ENCODE data around the gene GSDMA. TPM values are rescaled to one million over a fixed set of nuclear protein-coding genes. Genes with fewer than 3 reads are reported as not detected.
A peak's percentile ranks its signal among the peaks of the same experiment; 100 is the strongest.

Gene GSDMA
- total and polyA plus RNA-seq, 2 donors from 2014 or later = 0.47 to 0.80 TPM

DNA sequence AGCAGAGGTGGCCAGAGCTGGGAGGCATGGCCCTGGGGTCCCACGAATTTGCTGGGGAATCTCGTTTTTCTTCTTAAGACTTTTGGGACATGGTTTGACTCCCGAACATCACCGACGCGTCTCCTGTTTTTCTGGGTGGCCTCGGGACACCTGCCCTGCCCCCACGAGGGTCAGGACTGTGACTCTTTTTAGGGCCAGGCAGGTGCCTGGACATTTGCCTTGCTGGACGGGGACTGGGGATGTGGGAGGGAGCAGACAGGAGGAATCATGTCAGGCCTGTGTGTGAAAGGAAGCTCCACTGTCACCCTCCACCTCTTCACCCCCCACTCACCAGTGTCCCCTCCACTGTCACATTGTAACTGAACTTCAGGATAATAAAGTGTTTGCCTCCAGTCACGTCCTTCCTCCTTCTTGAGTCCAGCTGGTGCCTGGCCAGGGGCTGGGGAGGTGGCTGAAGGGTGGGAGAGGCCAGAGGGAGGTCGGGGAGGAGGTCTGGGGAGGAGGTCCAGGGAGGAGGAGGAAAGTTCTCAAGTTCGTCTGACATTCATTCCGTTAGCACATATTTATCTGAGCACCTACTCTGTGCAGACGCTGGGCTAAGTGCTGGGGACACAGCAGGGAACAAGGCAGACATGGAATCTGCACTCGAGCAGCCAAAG, 54.7 kb downstream of the GSDMA start:
- H3K9ac ChIP-seq (ENCODE audit: low read length in 3 of 3) = no peak overlapping the region
- H3K27ac ChIP-seq (ENCODE audit: low read depth in 2 of 2, low read length in 2 of 2) = peak overlapping the region in 1 of 2 donors; percentile 7
- intact Hi-C loops (cut with DNase I) = loop anchor here (10.0 kb wide), 2 partner anchors 147 to 267 kb away; partner anchors contain the start of gene CDC6
- H3K4me3 ChIP-seq (ENCODE audit: low read length in 3 of 3) = no peak overlapping the region
- no peaks in the 10 kb centered on the region for H3K9me3 ChIP-seq (ENCODE audit: control insufficient read depth in 2 of 3, insufficient read depth in 1 of 3, low read length in 3 of 3)
- TF ChIP-seq, protein P1, sequence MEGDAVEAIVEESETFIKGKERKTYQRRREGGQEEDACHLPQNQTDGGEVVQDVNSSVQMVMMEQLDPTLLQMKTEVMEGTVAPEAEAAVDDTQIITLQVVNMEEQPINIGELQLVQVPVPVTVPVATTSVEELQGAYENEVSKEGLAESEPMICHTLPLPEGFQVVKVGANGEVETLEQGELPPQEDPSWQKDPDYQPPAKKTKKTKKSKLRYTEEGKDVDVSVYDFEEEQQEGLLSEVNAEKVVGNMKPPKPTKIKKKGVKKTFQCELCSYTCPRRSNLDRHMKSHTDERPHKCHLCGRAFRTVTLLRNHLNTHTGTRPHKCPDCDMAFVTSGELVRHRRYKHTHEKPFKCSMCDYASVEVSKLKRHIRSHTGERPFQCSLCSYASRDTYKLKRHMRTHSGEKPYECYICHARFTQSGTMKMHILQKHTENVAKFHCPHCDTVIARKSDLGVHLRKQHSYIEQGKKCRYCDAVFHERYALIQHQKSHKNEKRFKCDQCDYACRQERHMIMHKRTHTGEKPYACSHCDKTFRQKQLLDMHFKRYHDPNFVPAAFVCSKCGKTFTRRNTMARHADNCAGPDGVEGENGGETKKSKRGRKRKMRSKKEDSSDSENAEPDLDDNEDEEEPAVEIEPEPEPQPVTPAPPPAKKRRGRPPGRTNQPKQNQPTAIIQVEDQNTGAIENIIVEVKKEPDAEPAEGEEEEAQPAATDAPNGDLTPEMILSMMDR (IDR thresholded peaks at IDR 0.05; ENCODE audit: borderline replicate concordance, extremely low read depth, insufficient read depth) = no peak
- H3K36me3 ChIP-seq (ENCODE audit: control insufficient read depth in 2 of 3, insufficient read depth in 3 of 3, low read length in 3 of 3) = peaks cover 0 to 8% (median 6%) of the 10 kb centered on the region in 3 donors
- FAIRE-seq (no peak), DNase-seq (peak in 1 of 5 donors; percentile 32)
- no peaks in the 10 kb centered on the region for H3K27me3 ChIP-seq (ENCODE audit: control insufficient read depth, insufficient read depth, low read length)
- H3K4me1 ChIP-seq (ENCODE audit: control insufficient read depth in 2 of 3, insufficient read depth in 2 of 3, low read depth in 1 of 3, low read length in 3 of 3) = peaks cover 0 to 9% (median 4%) of the 10 kb centered on the region in 3 donors

DNA sequence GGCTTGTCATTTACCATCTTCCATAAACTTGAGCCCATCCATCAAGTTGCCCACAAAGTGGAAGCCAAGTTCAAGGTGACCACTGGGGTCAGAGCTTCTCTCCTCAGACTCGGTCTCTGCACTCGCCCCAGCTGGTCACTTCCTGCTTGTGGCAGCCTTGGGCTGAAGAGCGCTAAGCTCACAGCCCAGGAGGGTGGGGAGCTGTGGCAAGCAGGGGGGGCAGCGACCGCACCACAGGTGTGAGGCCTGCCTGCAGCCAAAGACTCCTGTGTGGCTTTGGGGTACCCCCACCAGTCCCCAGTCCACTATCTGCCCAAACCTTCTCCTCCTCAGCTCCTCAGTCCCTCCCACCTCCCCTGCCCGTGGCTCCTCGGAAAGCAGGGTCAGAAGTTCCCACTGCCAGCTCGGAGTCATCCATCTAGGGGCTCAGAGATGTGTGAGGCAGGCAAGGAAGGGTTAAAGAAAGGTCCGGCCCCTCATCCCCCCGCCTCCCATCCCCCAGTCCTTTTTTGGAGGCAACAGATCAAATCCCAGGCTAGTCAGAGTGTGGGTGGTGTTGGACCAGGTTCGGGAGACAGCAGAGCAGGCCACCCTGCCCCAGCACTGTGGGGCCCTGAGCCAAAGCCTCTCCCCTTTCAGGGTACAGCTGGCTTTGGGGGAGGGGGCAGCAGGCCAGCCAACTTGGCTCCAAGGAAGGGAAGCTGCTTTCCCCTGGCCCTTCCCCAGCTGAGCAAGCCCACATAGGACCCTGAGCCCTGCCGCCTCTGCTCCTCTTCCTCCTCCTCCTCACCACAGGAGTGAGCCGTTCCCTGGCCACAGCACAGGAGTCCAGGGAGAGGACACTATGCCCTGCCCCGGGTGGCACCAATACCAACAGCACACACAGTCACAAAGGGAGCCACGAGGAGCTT, 55.7 kb downstream of the GSDMA start:
- H3K27me3 ChIP-seq (ENCODE audit: control insufficient read depth, insufficient read depth, low read length) = no peaks in the 10 kb centered on the region
- no peak overlapping the region for H3K9ac ChIP-seq (ENCODE audit: low read length in 3 of 3)
- DNase-seq (no peak), FAIRE-seq (no peak)
- intact Hi-C loops (cut with DNase I) = loop anchor here (10.0 kb wide), 2 partner anchors 146 to 266 kb away; partner anchors contain the start of gene CDC6
- peaks cover 0 to 9% (median 4%) of the 10 kb centered on the region in 3 donors for H3K4me1 ChIP-seq (ENCODE audit: control insufficient read depth in 2 of 3, insufficient read depth in 2 of 3, low read depth in 1 of 3, low read length in 3 of 3)
- TF ChIP-seq, protein P1 (IDR thresholded peaks at IDR 0.05; ENCODE audit: borderline replicate concordance, extremely low read depth, insufficient read depth) = no peak
- peak overlapping the region in 1 of 2 donors; percentile 11 for H3K27ac ChIP-seq (ENCODE audit: low read depth in 2 of 2, low read length in 2 of 2)
- peaks cover 0 to 12% (median 10%) of the 10 kb centered on the region in 3 donors for H3K36me3 ChIP-seq (ENCODE audit: control insufficient read depth in 2 of 3, insufficient read depth in 3 of 3, low read length in 3 of 3)
- no peaks in the 10 kb centered on the region for H3K9me3 ChIP-seq (ENCODE audit: control insufficient read depth in 2 of 3, insufficient read depth in 1 of 3, low read length in 3 of 3)
- no peak overlapping the region for H3K4me3 ChIP-seq (ENCODE audit: low read length in 3 of 3)

DNA sequence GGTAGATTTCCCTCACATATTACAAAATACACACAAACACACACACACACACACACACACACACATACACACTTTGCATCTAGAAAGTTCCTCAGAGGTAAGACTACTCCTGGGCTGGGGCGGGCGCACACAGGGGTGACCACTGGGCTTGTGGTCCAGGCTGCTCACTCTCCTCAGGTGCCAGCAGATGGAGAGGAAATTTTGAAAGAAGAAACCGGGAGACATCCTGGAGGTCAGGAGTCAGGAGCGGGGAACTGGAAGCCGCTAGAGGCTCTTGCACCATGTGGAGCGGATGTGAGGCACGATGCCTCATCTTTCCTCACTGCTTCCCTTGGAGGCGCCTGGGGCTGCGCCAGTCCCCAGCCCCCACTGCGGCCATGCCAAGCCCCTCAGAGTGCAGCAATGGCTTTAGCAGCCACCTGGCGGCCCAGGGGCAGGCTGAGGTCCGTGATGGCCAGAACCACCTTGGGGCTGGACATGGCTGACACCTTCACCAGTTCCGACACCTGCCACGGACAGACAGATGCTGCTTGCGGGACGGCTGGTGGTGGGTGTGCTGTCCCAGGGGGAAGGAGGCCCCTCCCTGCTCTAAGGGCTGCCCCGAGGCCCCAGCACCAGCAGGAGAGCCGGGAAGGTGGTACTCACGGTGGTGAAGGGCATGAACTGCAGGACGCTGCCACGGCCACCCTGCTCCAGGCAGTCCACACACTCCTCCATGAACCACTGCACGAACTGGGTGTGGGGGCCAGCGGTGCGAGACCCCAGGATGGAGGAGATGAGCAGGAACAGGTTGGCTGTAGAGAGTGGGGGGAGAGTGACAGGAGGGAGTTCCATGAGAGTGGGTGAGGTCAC, 56.6 kb downstream of the GSDMA start:
- H3K4me1 ChIP-seq (ENCODE audit: control insufficient read depth in 2 of 3, insufficient read depth in 2 of 3, low read depth in 1 of 3, low read length in 3 of 3) = peaks cover 0 to 8% (median 1%) of the 10 kb centered on the region in 3 donors
- H3K36me3 ChIP-seq (ENCODE audit: control insufficient read depth in 2 of 3, insufficient read depth in 3 of 3, low read length in 3 of 3) = peaks cover 0 to 12% (median 10%) of the 10 kb centered on the region in 3 donors
- H3K9me3 ChIP-seq (ENCODE audit: control insufficient read depth in 2 of 3, insufficient read depth in 1 of 3, low read length in 3 of 3) = no peaks in the 10 kb centered on the region
- H3K4me3 ChIP-seq (ENCODE audit: low read length in 3 of 3) = no peak overlapping the region
- no peaks in the 10 kb centered on the region for H3K27me3 ChIP-seq (ENCODE audit: control insufficient read depth, insufficient read depth, low read length)
- TF ChIP-seq, protein P1 (IDR thresholded peaks at IDR 0.05; ENCODE audit: borderline replicate concordance, extremely low read depth, insufficient read depth) = no peak
- no peak overlapping the region for H3K9ac ChIP-seq (ENCODE audit: low read length in 3 of 3)
- intact Hi-C loops (cut with DNase I) = loop anchor here (10.0 kb wide), 2 partner anchors 145 to 265 kb away; partner anchors contain the start of gene CDC6
- no peak overlapping the region for H3K27ac ChIP-seq (ENCODE audit: low read depth in 2 of 2, low read length in 2 of 2)
- no peak for FAIRE-seq
- DNase-seq = no peak
